HCT116 (cell line): ENCODE results near the gene MRPL20. TPM values are rescaled to one million over a fixed set of nuclear protein-coding genes. Genes with fewer than 3 reads are reported as not detected.

Source experiments
- ATAC-seq: fragments of 200-7000 bp; cut with Tn5 transposase; 2 replicates; pipeline ENCODE4 v1.9.1; 2020; ENCODE audit warnings: mild to moderate bottlenecking, moderate library complexity
- BruUV-seq: library from RNA; stranded (reverse); fragments of 400-500 nt; replicated peaks from 2 replicates; lab custom pipeline; 2021; lab: Mats Ljungman, UMichigan
- CTCF ChIA-PET: fragments of 300-600 bp; sonication (Branson Sonifier 250); formaldehyde crosslinking; loops from one replicate; lab custom pipeline; 2021; ENCODE audit warnings: antibody characterized with exemption; lab: Charles Lee
- POLR2A ChIA-PET: fragments of 300-600, 350-600 bp; sonication (Branson Sonifier 250); formaldehyde crosslinking; loops from one replicate; lab custom pipeline; 2021; ENCODE audit warnings: antibody characterized with exemption; lab: Charles Lee
- RAD21 ChIA-PET, 2 experiments: fragments of 300-600 bp; sonication (Branson Sonifier 250); formaldehyde crosslinking; loops; one replicate each; lab custom pipeline; 2023; ENCODE audit warnings: low total read pairs in 2 of 2; ENCODE audit not compliant: uncharacterized antibody in 2 of 2, unreplicated experiment in 2 of 2, low non-redundant PET in 1 of 2; lab: Charles Lee
- DNase-seq: peaks from one replicate; pipeline ENCODE4 v3.0.0-alpha.2; 2010; ENCODE audit warnings: low read depth, low spot score
- H2AFZ ChIP-seq: fragments of 200-600 bp; shearing (Covaris generic), sonication (generic); 2 replicates; pipeline ENCODE4 v1.6.1; 2017; ENCODE audit warnings: low read depth, mixed run types, mixed read lengths, antibody characterized with exemption, low read length; ENCODE audit not compliant: poor library complexity, severe bottlenecking
- H3K27ac ChIP-seq: 2 replicates; pipeline ENCODE4 v1.5.1; 2012; ENCODE audit warnings: low read depth, low read length
- H3K27me3 ChIP-seq: fragments of 200-600 bp; sonication (generic); 2 replicates; pipeline ENCODE4 v1.6.1; 2016; ENCODE audit warnings: mixed run types, low read length, mixed read lengths; ENCODE audit not compliant: insufficient read depth
- H3K36me3 ChIP-seq, 2 experiments: fragments of 200-500 bp in 1 of 2; fragments of 200-600 bp in 1 of 2; sonication (Bioruptor generic) in 1 of 2; sonication (generic) in 1 of 2; 2 replicates each; pipeline versions ENCODE4 v1.5.1 to v1.6.1; 2014 to 2016; ENCODE audit warnings: low read length in 2 of 2, inconsistent platforms in 1 of 2, mixed read lengths in 1 of 2, mixed run types in 1 of 2; ENCODE audit not compliant: insufficient read depth in 2 of 2, control insufficient read depth in 1 of 2
- H3K4me1 ChIP-seq, 2 experiments: fragments of 200-600 bp in 1 of 2; sonication (generic) in 1 of 2; 2 replicates each; pipeline versions ENCODE4 v1.5.1 to v1.6.1; 2012 to 2017; ENCODE audit warnings: low read length in 2 of 2, inconsistent platforms in 1 of 2, mild to moderate bottlenecking in 1 of 2, mixed read lengths in 1 of 2, mixed run types in 1 of 2, moderate library complexity in 1 of 2; ENCODE audit not compliant: insufficient read depth in 2 of 2, control insufficient read depth in 1 of 2
- H3K4me2 ChIP-seq: fragments of 200-600 bp; sonication (generic); 2 replicates; pipeline ENCODE4 v1.6.1; 2017; ENCODE audit warnings: mixed run types, low read length, mixed read lengths
- H3K4me3 ChIP-seq, 2 experiments: fragments of 200-600 bp in 1 of 2; sonication (generic) in 1 of 2; replicated peaks in 1 of 2; 2 replicates each; pipeline ENCODE4 v1.5.1; 2011 to 2016; ENCODE audit warnings: low read length in 2 of 2, control low read depth in 1 of 2, low read depth in 1 of 2, mild to moderate bottlenecking in 1 of 2, mixed read lengths in 1 of 2, mixed run types in 1 of 2
- H3K79me2 ChIP-seq: fragments of 200-600 bp; sonication (generic); 2 replicates; pipeline ENCODE4 v1.6.1; 2017; ENCODE audit warnings: mild to moderate bottlenecking, mixed run types, low read length, moderate library complexity, mixed read lengths; ENCODE audit not compliant: insufficient read depth
- H3K9ac ChIP-seq: fragments of 200-600 bp; sonication (generic); 2 replicates; pipeline ENCODE4 v1.6.1; 2016; ENCODE audit warnings: low read length, mixed read lengths
- H3K9me2 ChIP-seq: fragments of 200-600 bp; sonication (generic), shearing (Covaris generic); 2 replicates; pipeline ENCODE4 v1.6.1; 2017; ENCODE audit warnings: mixed run types, mild to moderate bottlenecking, moderate library complexity; ENCODE audit not compliant: insufficient read depth
- H3K9me3 ChIP-seq, 2 experiments: fragments of 200-500 bp in 1 of 2; fragments of 200-600 bp in 1 of 2; sonication (Bioruptor generic) in 1 of 2; sonication (generic) in 1 of 2; 2 replicates each; pipeline ENCODE4 v1.6.1; 2014 to 2017; ENCODE audit warnings: low read length in 2 of 2, mixed read lengths in 2 of 2, inconsistent platforms in 1 of 2, low read depth in 1 of 2, mild to moderate bottlenecking in 1 of 2, mixed run types in 1 of 2, moderate library complexity in 1 of 2; ENCODE audit not compliant: control insufficient read depth in 1 of 2, insufficient read depth in 1 of 2
- H4K20me1 ChIP-seq: fragments of 200-600 bp; sonication (generic), shearing (Covaris generic); 2 replicates; pipeline ENCODE4 v1.6.1; 2017; ENCODE audit warnings: mixed run types, mild to moderate bottlenecking, moderate library complexity; ENCODE audit not compliant: insufficient read depth
- CEBPB ChIP-seq: IDR thresholded peaks from 2 replicates; pipeline ENCODE4 v1.6.1; 2012; ENCODE audit warnings: low read depth
- EGR1 ChIP-seq: IDR thresholded peaks from 2 replicates; pipeline ENCODE4 v1.6.1; 2012; ENCODE audit warnings: low read depth
- FOSL1 ChIP-seq: IDR thresholded peaks from 2 replicates; pipeline ENCODE4 v1.6.1; 2012; ENCODE audit warnings: low read depth
- POLR2A ChIP-seq: IDR thresholded peaks from 2 replicates; pipeline ENCODE4 v1.7.0; 2011; ENCODE audit warnings: borderline replicate concordance; ENCODE audit not compliant: insufficient read depth, insufficient read length; ENCODE audit errors: extremely low read depth
- YY1 ChIP-seq: IDR thresholded peaks from 2 replicates; pipeline ENCODE4 v1.6.1; 2011; ENCODE audit warnings: low read length, low read depth, moderate library complexity, mild to moderate bottlenecking; ENCODE audit not compliant: insufficient replicate concordance; ENCODE audit errors: extremely low read depth
- intact Hi-C: fragments of 100-400 bp; cut with micrococcal nuclease; formaldehyde crosslinking; loops from 2 replicates; pipeline ENCODE4 v1.10.0; 2022
- total RNA-seq: library from RNA; stranded (reverse); gene quantifications from one replicate; pipeline ENCODE4 v1.2.1, GENCODE V29; 2021; ENCODE audit not compliant: unreplicated experiment

Gene MRPL20
- total RNA-seq, 1 experiment from 2014 or later: 131 TPM

DNA sequence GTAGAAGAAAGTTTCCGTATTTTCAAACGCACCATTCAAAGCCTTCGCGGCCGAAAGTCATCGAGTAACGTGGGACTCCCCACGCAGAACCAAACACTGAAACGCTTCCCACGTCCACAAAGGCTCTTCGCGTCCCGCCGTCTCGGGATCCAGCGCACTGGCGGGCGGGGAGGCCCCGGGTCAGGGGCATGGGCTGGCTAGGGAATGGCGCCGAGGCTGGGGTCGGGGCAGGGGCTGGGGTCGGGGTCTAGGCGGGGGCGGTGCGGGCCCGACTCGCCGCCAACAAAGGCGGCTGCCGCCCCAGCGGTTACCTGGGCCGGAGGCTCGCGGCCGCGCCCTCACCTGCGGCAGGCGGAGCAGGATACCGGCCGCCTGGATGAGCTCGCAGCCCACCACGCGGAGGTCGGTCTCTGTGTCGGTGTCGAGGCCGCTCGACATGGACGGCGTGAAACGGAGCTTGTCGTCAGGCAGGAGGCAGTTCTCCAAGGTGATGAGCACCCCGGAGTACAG lies 8.4 kb downstream of the MRPL20 start:
- peak overlapping the region; percentile 97 for H3K9ac ChIP-seq
- DNase-seq (no peak), ATAC-seq (no peak; the same call in 1 of the 2 replicates)
- BruUV-seq: no TSS peak
- RAD21 ChIA-PET: interaction anchor here in 1 of 2 experiments (0.9 kb wide), 1 partner anchor 23 kb away, joined by 4 read pairs; the partner anchor contains the start of gene AURKAIP1
- H3K4me1 ChIP-seq: peaks cover 8 to 43% of the 10 kb centered on the region in 2 experiments; a peak in 3 of 4 replicates
- CTCF ChIA-PET: interaction anchor here (0.8 to 1.5 kb wide), 4 partner anchors 23 to 107 kb away, joined by 3 to 9 read pairs (median 4); partner anchors contain the start of gene AURKAIP1
- H3K36me3 ChIP-seq: peaks cover 29 to 51% of the 10 kb centered on the region in 2 experiments; a peak in 3 of 4 replicates
- POLR2A ChIA-PET: interaction anchor here (1.0 to 1.2 kb wide), 6 partner anchors 8 to 107 kb away, joined by 3 to 7 read pairs (median 4); partner anchors contain the start of genes AURKAIP1 and MRPL20
- intact Hi-C loops: loop anchor here (1.0 kb wide), 1 partner anchor 54 kb away; no protein-coding TSS in a partner anchor
- TF ChIP-seq YY1 (no peak), EGR1 (no peak), CEBPB (no peak)
- H3K79me2 ChIP-seq: peaks cover 86% of the 10 kb centered on the region
- H3K27me3 ChIP-seq: no peaks in the 10 kb centered on the region
- peaks cover 9% of the 10 kb centered on the region; the same call in 1 of the 2 replicates for H4K20me1 ChIP-seq
- H3K9me3 ChIP-seq: no peaks in the 10 kb centered on the region
- peak overlapping the region; percentile 99 for H3K4me2 ChIP-seq
- no peak overlapping the region for H2AFZ ChIP-seq
- peak overlapping the region; percentile 76 to 99 for H3K4me3 ChIP-seq
- peak overlapping the region; percentile 86 for H3K27ac ChIP-seq
- H3K9me2 ChIP-seq: no peaks in the 10 kb centered on the region

DNA sequence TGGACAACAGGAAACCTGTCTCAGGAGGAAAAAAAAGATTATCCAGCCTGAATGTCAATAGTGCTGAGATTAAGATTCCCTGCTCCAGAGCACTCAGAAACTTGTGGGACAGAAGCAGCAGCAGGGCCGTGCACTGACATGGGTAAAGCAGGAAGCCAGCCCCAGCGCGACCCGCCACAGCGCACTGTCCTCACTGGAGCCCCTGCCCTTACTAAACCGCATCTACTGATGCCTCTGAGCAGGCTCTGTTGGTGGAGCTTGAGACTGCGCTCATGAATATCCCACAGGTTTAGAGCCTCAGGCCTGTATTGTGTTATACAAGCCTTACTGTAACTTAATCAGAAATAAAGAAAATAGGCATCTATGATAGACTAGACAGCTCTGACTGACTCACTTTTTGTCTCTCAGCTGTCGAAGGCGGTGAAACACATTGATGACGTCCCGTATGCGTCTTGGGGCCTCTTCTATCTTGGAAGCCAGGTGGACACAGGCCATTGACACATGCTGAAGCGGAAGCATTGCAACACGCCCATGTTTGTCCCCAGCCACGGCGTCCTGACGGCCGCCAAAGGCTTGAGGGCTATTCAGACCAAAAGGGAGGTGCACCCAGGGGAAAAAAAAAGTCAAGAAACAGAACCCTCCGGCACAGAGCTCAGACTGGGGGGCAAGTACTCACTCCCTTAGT lies 9.1 kb downstream of the MRPL20 start:
- TSS peak; percentile 62 for BruUV-seq

More for the DNA sequence above, 9.1 kb downstream of the MRPL20 start:
- no peaks in the 10 kb centered on the region for H3K9me2 ChIP-seq
- H3K4me3 ChIP-seq: peak overlapping the region; percentile 76 to 99
- no peak for TF ChIP-seq YY1
- no peak for TF ChIP-seq FOSL1
- no peak for TF ChIP-seq POLR2A
- ATAC-seq: no peak
- ChIA-PET CTCF (no interaction called here), POLR2A (no interaction called here), RAD21 (no interaction called here)
- H3K27me3 ChIP-seq: no peaks in the 10 kb centered on the region
- H3K36me3 ChIP-seq: peaks cover 32 to 58% of the 10 kb centered on the region in 2 experiments; a peak in 3 of 4 replicates
- intact Hi-C loops: no loop called here
- peak overlapping the region; percentile 97 for H3K9ac ChIP-seq
- H3K9me3 ChIP-seq: no peaks in the 10 kb centered on the region
- no peak for DNase-seq
- H3K4me2 ChIP-seq: peak overlapping the region; percentile 99
- peaks cover 91% of the 10 kb centered on the region for H3K79me2 ChIP-seq
- H3K4me1 ChIP-seq: peaks cover 8 to 41% of the 10 kb centered on the region in 2 experiments; a peak in 3 of 4 replicates
- H2AFZ ChIP-seq: no peak overlapping the region
- peak overlapping the region; percentile 86 for H3K27ac ChIP-seq
- peaks cover 9% of the 10 kb centered on the region; the same call in 1 of the 2 replicates for H4K20me1 ChIP-seq
